ENCODE measurements around the gene MSI2. TPM values are rescaled to one million over a fixed set of nuclear protein-coding genes. Genes with fewer than 3 reads are reported as not detected.

Gene MSI2
- polyA plus RNA-seq, 1 of the 3 experiments (the other 2 are of a cell fraction): 24.1 TPM

- no peaks in the 10 kb centered on the region for H3K9me2 ChIP-seq
- H3F3A ChIP-seq (replicated peaks; ENCODE audit: insufficient read depth): peaks cover 14% of the 10 kb centered on the region
- H3K4me2 ChIP-seq: no peak overlapping the region
- no peaks in the 10 kb centered on the region for H3K79me2 ChIP-seq (ENCODE audit: insufficient read depth)
- POLR2A ChIA-PET: no interaction called here
- H2AFZ ChIP-seq (ENCODE audit: low read depth): no peak overlapping the region
- no peaks in the 10 kb centered on the region for H4K20me1 ChIP-seq (ENCODE audit: insufficient read depth)
- no peaks in the 10 kb centered on the region for H3K36me3 ChIP-seq (replicated peaks in 1 of 2; ENCODE audit: control insufficient read depth in 1 of 2, insufficient read depth in 2 of 2, low read length in 1 of 2)
- no peaks in the 10 kb centered on the region for H3K27me3 ChIP-seq (ENCODE audit: insufficient read depth)
- no peak overlapping the region for H3K27ac ChIP-seq (ENCODE audit: low read depth in 2 of 2, low read length in 1 of 2)
- H3K4me1 ChIP-seq (ENCODE audit: control insufficient read depth in 1 of 2, insufficient read depth in 2 of 2, low read depth in 1 of 2, low read length in 1 of 2): peaks cover 0 to 6% of the 10 kb centered on the region in 2 experiments; a peak in 2 of 4 replicates
- no peak overlapping the region for H3K9ac ChIP-seq
- H3K9me3 ChIP-seq: peaks cover 13% of the 10 kb centered on the region
- 39% methylated on average over 1 of the region's 1 CpG for WGBS (ENCODE audit: low lambda C conversion rate)
- TF ChIP-seq FOXM1 (IDR thresholded peaks at IDR 0.05; ENCODE audit: low read depth) (no peak), SIN3A (IDR thresholded peaks at IDR 0.05; ENCODE audit: borderline replicate concordance, low read depth, low read length) (no peak), FOXJ3 (CRISPR knock-in tag; IDR thresholded peaks at IDR 0.05) (no peak), JUND (IDR thresholded peaks at IDR 0.05) (no peak), PBX3 (IDR thresholded peaks at IDR 0.05) (no peak), EP300 (IDR thresholded peaks at IDR 0.05; ENCODE audit: borderline replicate concordance in 1 of 2, low read depth in 1 of 2, low read length in 1 of 2) (no peak), RAD21 (IDR thresholded peaks at IDR 0.05; ENCODE audit: low read length) (no peak), EZH2phosphoT487 (IDR thresholded peaks at IDR 0.05; ENCODE audit: borderline replicate concordance, low read depth) (no peak), TAF1 (IDR thresholded peaks at IDR 0.05; ENCODE audit: borderline replicate concordance, low read depth, low read length) (no peak), CHD2 (IDR thresholded peaks at IDR 0.05; ENCODE audit: low read length, partially characterized antibody) (no peak), SMC3 (IDR thresholded peaks at IDR 0.05; ENCODE audit: low read depth, low read length) (no peak), YY1 (IDR thresholded peaks at IDR 0.05; ENCODE audit: low read depth) (no peak), NRF1 (IDR thresholded peaks at IDR 0.05; ENCODE audit: low read depth, low read length) (no peak)
- TF ChIP-seq, protein P1, sequence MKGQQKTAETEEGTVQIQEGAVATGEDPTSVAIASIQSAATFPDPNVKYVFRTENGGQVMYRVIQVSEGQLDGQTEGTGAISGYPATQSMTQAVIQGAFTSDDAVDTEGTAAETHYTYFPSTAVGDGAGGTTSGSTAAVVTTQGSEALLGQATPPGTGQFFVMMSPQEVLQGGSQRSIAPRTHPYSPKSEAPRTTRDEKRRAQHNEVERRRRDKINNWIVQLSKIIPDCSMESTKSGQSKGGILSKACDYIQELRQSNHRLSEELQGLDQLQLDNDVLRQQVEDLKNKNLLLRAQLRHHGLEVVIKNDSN (IDR thresholded peaks at IDR 0.05; ENCODE audit: borderline replicate concordance, low read depth): no peak
- CTCF ChIA-PET: interaction anchor here (0.6 to 3.9 kb wide), 2 partner anchors 8 to 9 kb away, joined by 3 to 30 read pairs; no protein-coding TSS in a partner anchor
- H3K4me3 ChIP-seq (ENCODE audit: low read depth in 2 of 2, low read length in 1 of 2): no peak overlapping the region
- DNase-seq: no peak
Observed at GRCh38 chr17:57251211-57251787, 5.0 kb upstream of the MSI2 start.

- no peak for DNase-seq
- no peak overlapping the region for H3K9ac ChIP-seq
- H3K79me2 ChIP-seq (ENCODE audit: insufficient read depth): peaks cover 12% of the 10 kb centered on the region
- H3K9me2 ChIP-seq: no peaks in the 10 kb centered on the region
- CTCF ChIA-PET: interaction anchor here (0.8 to 3.9 kb wide), 4 partner anchors 10 to 487 kb away, joined by 3 to 30 read pairs (median 4); no protein-coding TSS in a partner anchor
- peaks cover 13% of the 10 kb centered on the region for H3K9me3 ChIP-seq
- no peak overlapping the region for H3K4me3 ChIP-seq (ENCODE audit: low read depth in 2 of 2, low read length in 1 of 2)
- WGBS (ENCODE audit: low lambda C conversion rate): 74% methylated on average over 6 of the region's 6 CpGs
- H3K27me3 ChIP-seq (ENCODE audit: insufficient read depth): no peaks in the 10 kb centered on the region
- POLR2A ChIA-PET: no interaction called here
- H3K4me2 ChIP-seq: no peak overlapping the region
- H2AFZ ChIP-seq (ENCODE audit: low read depth): no peak overlapping the region
- H3K27ac ChIP-seq (ENCODE audit: low read depth in 2 of 2, low read length in 1 of 2): no peak overlapping the region
- no peaks in the 10 kb centered on the region for H3K36me3 ChIP-seq (replicated peaks in 1 of 2; ENCODE audit: control insufficient read depth in 1 of 2, insufficient read depth in 2 of 2, low read length in 1 of 2)
- peaks cover 14% of the 10 kb centered on the region for H3F3A ChIP-seq (replicated peaks; ENCODE audit: insufficient read depth)
- no peaks in the 10 kb centered on the region for H4K20me1 ChIP-seq (ENCODE audit: insufficient read depth)
- H3K4me1 ChIP-seq (ENCODE audit: control insufficient read depth in 1 of 2, insufficient read depth in 2 of 2, low read depth in 1 of 2, low read length in 1 of 2): peaks cover 0 to 9% of the 10 kb centered on the region in 2 experiments; a peak in 2 of 4 replicates
- TF ChIP-seq MEF2A (IDR thresholded peaks at IDR 0.05; ENCODE audit: borderline replicate concordance, low read depth) (no peak), SMC3 (IDR thresholded peaks at IDR 0.05; ENCODE audit: low read depth, low read length) (no peak), EP300 (IDR thresholded peaks at IDR 0.05; ENCODE audit: borderline replicate concordance in 1 of 2, low read depth in 1 of 2, low read length in 1 of 2) (no peak), TEAD4 (IDR thresholded peaks at IDR 0.05; ENCODE audit: borderline replicate concordance, insufficient read depth) (no peak), FOXM1 (IDR thresholded peaks at IDR 0.05; ENCODE audit: low read depth) (no peak), MXI1 (IDR thresholded peaks at IDR 0.05; ENCODE audit: low read depth, low read length) (no peak), NRF1 (IDR thresholded peaks at IDR 0.05; ENCODE audit: low read depth, low read length) (no peak), NFIC (IDR thresholded peaks at IDR 0.05; ENCODE audit: borderline replicate concordance) (no peak), RFX5 (IDR thresholded peaks at IDR 0.05; ENCODE audit: low read length) (no peak), TAF1 (IDR thresholded peaks at IDR 0.05; ENCODE audit: borderline replicate concordance, low read depth, low read length) (no peak)
- TF ChIP-seq, protein P2, sequence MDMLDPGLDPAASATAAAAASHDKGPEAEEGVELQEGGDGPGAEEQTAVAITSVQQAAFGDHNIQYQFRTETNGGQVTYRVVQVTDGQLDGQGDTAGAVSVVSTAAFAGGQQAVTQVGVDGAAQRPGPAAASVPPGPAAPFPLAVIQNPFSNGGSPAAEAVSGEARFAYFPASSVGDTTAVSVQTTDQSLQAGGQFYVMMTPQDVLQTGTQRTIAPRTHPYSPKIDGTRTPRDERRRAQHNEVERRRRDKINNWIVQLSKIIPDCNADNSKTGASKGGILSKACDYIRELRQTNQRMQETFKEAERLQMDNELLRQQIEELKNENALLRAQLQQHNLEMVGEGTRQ (IDR thresholded peaks at IDR 0.05; ENCODE audit: borderline replicate concordance, low read depth, low read length): no peak
- TF ChIP-seq, protein P3, sequence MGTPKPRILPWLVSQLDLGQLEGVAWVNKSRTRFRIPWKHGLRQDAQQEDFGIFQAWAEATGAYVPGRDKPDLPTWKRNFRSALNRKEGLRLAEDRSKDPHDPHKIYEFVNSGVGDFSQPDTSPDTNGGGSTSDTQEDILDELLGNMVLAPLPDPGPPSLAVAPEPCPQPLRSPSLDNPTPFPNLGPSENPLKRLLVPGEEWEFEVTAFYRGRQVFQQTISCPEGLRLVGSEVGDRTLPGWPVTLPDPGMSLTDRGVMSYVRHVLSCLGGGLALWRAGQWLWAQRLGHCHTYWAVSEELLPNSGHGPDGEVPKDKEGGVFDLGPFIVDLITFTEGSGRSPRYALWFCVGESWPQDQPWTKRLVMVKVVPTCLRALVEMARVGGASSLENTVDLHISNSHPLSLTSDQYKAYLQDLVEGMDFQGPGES (IDR thresholded peaks at IDR 0.05; ENCODE audit: low read depth, low read length): no peak
Observed at GRCh38 chr17:57253362-57254065, 2.8 kb upstream of the MSI2 start.
